Heart right ventricle (tissue), 16 donors: Measurements from ENCODE around the gene SLC25A36. TPM values are rescaled to one million over a fixed set of nuclear protein-coding genes. Genes with fewer than 3 reads are reported as not detected.

Source experiments
- ATAC-seq, 8 donors: fragments of 200-7000 bp; cut with Tn5 transposase; one replicate each; pipeline ENCODE4 v1.9.1; 2020; ENCODE audit warnings: mild to moderate bottlenecking in 8 of 8, moderate library complexity in 8 of 8, moderate number of reproducible peaks in 1 of 8
- DNase-seq, 2 donors: peaks; one replicate each; pipeline ENCODE4 v3.0.0-alpha.2; 2020
- H3K27ac ChIP-seq, 10 donors: fragments of 200-600 bp; sonication (generic) in 2 of 10; one replicate each; pipeline versions ENCODE4 v1.5.0 to v1.8.0; 2020 to 2022; ENCODE audit warnings: mild to moderate bottlenecking in 3 of 10
- H3K27me3 ChIP-seq, 7 donors: fragments of 200-600 bp; one replicate each; pipeline ENCODE4 v1.8.0; 2021 to 2022; ENCODE audit warnings: mild to moderate bottlenecking in 2 of 7
- H3K36me3 ChIP-seq, 9 donors: fragments of 200-600 bp; sonication (generic) in 1 of 9; one replicate each; pipeline versions ENCODE4 v1.5.0 to v1.8.0; 2020 to 2022; ENCODE audit warnings: mild to moderate bottlenecking in 2 of 9
- H3K4me1 ChIP-seq, 9 donors: fragments of 200-600 bp; sonication (generic) in 1 of 9; one replicate each; pipeline versions ENCODE4 v1.5.0 to v1.8.0; 2020 to 2022; ENCODE audit warnings: mild to moderate bottlenecking in 4 of 9
- H3K4me3 ChIP-seq, 10 donors: fragments of 200-600 bp; sonication (generic) in 2 of 10; one replicate each; pipeline versions ENCODE4 v1.5.0 to v1.8.0; 2020 to 2022; ENCODE audit warnings: mild to moderate bottlenecking in 7 of 10, moderate library complexity in 2 of 10
- H3K9me3 ChIP-seq, 11 donors: fragments of 200-600 bp in 10 of 11; sonication (generic) in 2 of 11; one replicate each; pipeline versions ENCODE4 v1.5.0 to v1.8.0; 2013 to 2022; ENCODE audit warnings: mild to moderate bottlenecking in 2 of 11, control low read depth in 1 of 11, moderate library complexity in 1 of 11
- CTCF ChIP-seq, 9 donors: fragments of 200-600 bp; sonication (generic) in 2 of 9; IDR thresholded peaks; one replicate each; pipeline versions ENCODE4 v1.5.0 to v1.8.0; 2021 to 2022; ENCODE audit warnings: antibody characterized with exemption in 9 of 9, mild to moderate bottlenecking in 5 of 9, moderate library complexity in 1 of 9
- WGBS, 2 donors: extraction: QIAGEN DNeasy Blood & Tissue Kit; methylation state at CpG; one replicate each; pipeline ENCODE4 v1.1.7; 2013; ENCODE audit warnings: inconsistent platforms in 1 of 2; 5-methylcytosine and 5-hydroxymethylcytosine counted together
- intact Hi-C, 10 donors: fragments of 100-400 bp; cut with DNase I; formaldehyde crosslinking; loops; one replicate each; pipeline versions ENCODE4 v1.11.1 to v1.14.2; 2022
- polyA plus RNA-seq, 2 donors: library from polyadenylated mRNA; stranded (reverse); fragments of 200-250 nt; gene quantifications; one replicate each; pipeline ENCODE4 v1.2.3, GENCODE V29; 2013
- total RNA-seq, 10 donors: library from RNA; stranded (reverse); fragmentation: NEBNext Ultra II Directional in 3 of 10; extraction: Animal tissue kit (Norgen Biotek cat#: 25700) in 3 of 10; gene quantifications; one replicate each; pipeline versions ENCODE4 v1.2.1 to v1.2.4, GENCODE V29; 2021 to 2023
- donor health status: Arrhythmogenic right ventricular cardiomyopathy.
- donor health status: ischemic (EF 13 %, LVEDD 7.1; RV severe dilation, severe dysfunction).
- donor health status: healthy with polysubstance abuse.
- donor health status: DM: no; HTN: yes; CAD: no.
- donor health status: DM: no; HTN: no; CAD: no.
- donor health status: ischemic (EF 25% LVEDD 6.9; RV normal size, moderate dysfunction).
- donor health status: ischemic (EF 25% LVEDD 5.7; RV mildly dilated, moderate dysfunction).
- donor health status: healthy.
- donor health status: DM: yes; HTN: yes; CAD: no.
- donor health status: Ischemic cardiomyopathy.
- donor health status: ischemic (EF 35%, LVEDD 5.7; RV mildly dilated, moderate dysfunction).
- donor health status: nonischemic (EF 11% LVEDD 7.7; RV severe dilation, severe dysfunction).
- donor health status: DM: yes; HTN: yes; CAD: no.
- donor health status: PGD.
- donor health status: ischemic (EF 29% LVEDD 5.4; RV normal size, mild dysfunction).
- donor health status: nonischemic (EF 23%, LVEDD 6.1; RV moderate dilation, normal function).

Gene SLC25A36
- total and polyA plus RNA-seq, 12 donors, result 20.4 to 99.1 (median 59.2) TPM

- DNase-seq (no peak), ATAC-seq (no peak)
- no peaks in the 10 kb centered on the region for H3K27me3 ChIP-seq
- H3K36me3 ChIP-seq, result no peaks in the 10 kb centered on the region
- no peaks in the 10 kb centered on the region for H3K4me1 ChIP-seq
- TF ChIP-seq CTCF (IDR thresholded peaks at IDR 0.05), result no peak
- H3K9me3 ChIP-seq, result no peaks in the 10 kb centered on the region
- H3K4me3 ChIP-seq, result no peak overlapping the region
- 91 to 94% methylated on average over 5 of the region's 5 CpGs for WGBS, 2 donors
- no peak overlapping the region for H3K27ac ChIP-seq
- intact Hi-C loops, result no loop called here
Measured at GRCh38 chr3:141020143-141020830, 78.7 kb downstream of the SLC25A36 start.

GRCh38 chr3:141021261-141021660 is 79.6 kb downstream of the SLC25A36 start:
- Histone ChIP-seq H3K27me3 (no peaks in the 10 kb centered on the region), H3K36me3 (no peaks in the 10 kb centered on the region), H3K4me3 (no peak overlapping the region), H3K27ac (no peak overlapping the region), H3K9me3 (no peaks in the 10 kb centered on the region), H3K4me1 (no peaks in the 10 kb centered on the region)
- ATAC-seq, result no peak
- 97 to 99% methylated on average over 4 of the region's 4 CpGs for WGBS, 2 donors
- intact Hi-C loops, result no loop called here
- no peak for TF ChIP-seq CTCF (IDR thresholded peaks at IDR 0.05)
- DNase-seq, result no peak

Other genes starting within 250 kb of the SLC25A36 start
- gene SPSB4, start 109.5 kb downstream of the SLC25A36 start, total RNA-seq, result 1 to 10 TPM; 2.1 to 8.7 (median 4.7) TPM
- 1 to 10 TPM; 2.1 to 2.3 TPM for gene SPSB4, start 109.5 kb downstream of the SLC25A36 start, polyA plus RNA-seq